ENCODE data around the gene TNFRSF14.

GRCh38 chr1:2514863-2515762, 41.1 kb upstream of the TNFRSF14 start:
- TF ChIP-seq CTCF (conservative IDR thresholded peaks at IDR 0.05; ENCODE audit: low read length) (no peak), EZH2phosphoT487 (IDR thresholded peaks at IDR 0.05; ENCODE audit: borderline replicate concordance, low read depth, low read length) (no peak)
